Kidney epithelial cell (primary cell): ENCODE results near the gene TMTC1. TPM values are rescaled to one million over a fixed set of nuclear protein-coding genes. Genes with fewer than 3 reads are reported as not detected.

ENCODE experiments used
- DNase-seq: peaks from one replicate; pipeline ENCODE4 v3.0.0-alpha.2; 2010; ENCODE audit warnings: low read depth
- H3K27me3 ChIP-seq: 2 replicates; pipeline ENCODE4 v1.6.0; 2011; ENCODE audit warnings: low read length; ENCODE audit not compliant: control insufficient read depth, insufficient read depth
- H3K36me3 ChIP-seq: 2 replicates; pipeline ENCODE4 v1.5.1; 2011; ENCODE audit warnings: low read length; ENCODE audit not compliant: control insufficient read depth, insufficient read depth
- H3K4me3 ChIP-seq: 2 replicates; pipeline ENCODE4 v1.5.1; 2011; ENCODE audit warnings: low read depth, mild to moderate bottlenecking, control low read depth, low read length
- CTCF ChIP-seq: IDR thresholded peaks from 2 replicates; pipeline ENCODE4 v1.5.1; 2011; ENCODE audit warnings: mild to moderate bottlenecking, moderate library complexity, low read length, control low read depth, inconsistent platforms; ENCODE audit not compliant: insufficient read depth, poor library complexity, severe bottlenecking
- total RNA-seq: library from RNA; depleted of rRNA; stranded (reverse); fragments of >200 nt; gene quantifications from 2 replicates; pipeline ENCODE4 v1.2.3, GENCODE V29; 2015

Gene TMTC1
- total RNA-seq, 1 donor from 2014 or later = 1.6 TPM

GRCh38 chr12:29671742-29672141 lies 112.0 kb downstream of the TMTC1 start:
- no peak for DNase-seq
- Histone ChIP-seq H3K27me3 (no peaks in the 10 kb centered on the region), H3K36me3 (no peaks in the 10 kb centered on the region), H3K4me3 (no peak overlapping the region)
- no peak for TF ChIP-seq CTCF

GRCh38 chr12:29667011-29667410 lies 116.7 kb downstream of the TMTC1 start:
- H3K36me3 ChIP-seq = no peaks in the 10 kb centered on the region
- H3K27me3 ChIP-seq = no peaks in the 10 kb centered on the region
- no peak overlapping the region for H3K4me3 ChIP-seq
- no peak for DNase-seq
- TF ChIP-seq CTCF = no peak

GRCh38 chr12:29665107-29665506 lies 118.6 kb downstream of the TMTC1 start:
- no peak for DNase-seq
- no peak overlapping the region for H3K4me3 ChIP-seq
- no peak for TF ChIP-seq CTCF
- no peaks in the 10 kb centered on the region for H3K36me3 ChIP-seq
- no peaks in the 10 kb centered on the region for H3K27me3 ChIP-seq

- TF ChIP-seq CTCF = no peak
- no peaks in the 10 kb centered on the region for H3K36me3 ChIP-seq
- no peak for DNase-seq
- no peak overlapping the region for H3K4me3 ChIP-seq
- no peaks in the 10 kb centered on the region for H3K27me3 ChIP-seq
Measured at GRCh38 chr12:29662734-29663323, 120.9 kb downstream of the TMTC1 start.

GRCh38 chr12:29660847-29661246 lies 122.9 kb downstream of the TMTC1 start:
- no peaks in the 10 kb centered on the region for H3K36me3 ChIP-seq
- H3K4me3 ChIP-seq = no peak overlapping the region
- no peak for DNase-seq
- TF ChIP-seq CTCF = no peak
- H3K27me3 ChIP-seq = no peaks in the 10 kb centered on the region
